Breast epithelium (tissue), 4 donors: Measurements from ENCODE around the gene SKIL. TPM values are rescaled to one million over a fixed set of nuclear protein-coding genes. Genes with fewer than 3 reads are reported as not detected.

Source experiments
- DNase-seq, 2 donors: peaks; one replicate each; pipeline ENCODE4 v3.0.0-alpha.2; 2019; ENCODE audit warnings: low spot score in 2 of 2
- H3K27ac ChIP-seq, 2 donors: fragments of 200-600 bp; sonication (generic) in 1 of 2; one replicate each; pipeline ENCODE4 v1.5.1; 2016 to 2019; ENCODE audit warnings: mild to moderate bottlenecking in 1 of 2
- H3K27me3 ChIP-seq, 2 donors: fragments of 200-600 bp; sonication (generic) in 1 of 2; one replicate each; pipeline versions ENCODE4 v1.5.1 to v1.6.0; 2017 to 2019; ENCODE audit warnings: control low read depth in 1 of 2, mild to moderate bottlenecking in 1 of 2
- H3K36me3 ChIP-seq: fragments of 200-600 bp; one replicate; pipeline ENCODE4 v1.5.1; 2019
- H3K4me1 ChIP-seq, 2 donors: fragments of 200-600 bp; sonication (generic); one replicate each; pipeline ENCODE4 v1.5.1; 2016 to 2019; ENCODE audit warnings: control low read depth in 1 of 2
- H3K4me3 ChIP-seq, 3 donors: fragments of 200-600 bp; sonication (generic); 1 replicate in 2 of 3; 2 replicates in 1 of 3; pipeline ENCODE4 v1.5.1; 2016 to 2019; ENCODE audit warnings: mild to moderate bottlenecking in 3 of 3, moderate library complexity in 2 of 3
- H3K9me3 ChIP-seq, 2 donors: fragments of 200-600 bp; sonication (generic) in 1 of 2; one replicate each; pipeline ENCODE4 v1.5.1; 2016 to 2019; ENCODE audit warnings: control low read depth in 1 of 2
- CTCF ChIP-seq, 3 donors: fragments of 450-650 bp; IDR thresholded peaks; one replicate each; pipeline ENCODE4 v1.5.1; 2016 to 2017; ENCODE audit warnings: antibody characterized with exemption in 3 of 3, mild to moderate bottlenecking in 3 of 3, moderate library complexity in 3 of 3
- POLR2A ChIP-seq: fragments of 450-650 bp; IDR thresholded peaks from one replicate; pipeline ENCODE4 v1.6.1; 2016; ENCODE audit warnings: antibody characterized with exemption, mild to moderate bottlenecking, moderate library complexity
- POLR2AphosphoS5 ChIP-seq, 3 donors: sonication (generic); formaldehyde crosslinking; IDR thresholded peaks; one replicate each; pipeline ENCODE4 v1.6.1; 2017; ENCODE audit warnings: antibody characterized with exemption in 3 of 3
- intact Hi-C: fragments of 100-400 bp; cut with DNase I; formaldehyde crosslinking; loops from one replicate; pipeline ENCODE4 v1.15.1; 2023; ENCODE audit warnings: low total_unique reads
- total RNA-seq, 3 donors: library from RNA; depleted of rRNA; stranded (reverse); fragments of >200 nt; gene quantifications; one replicate each; pipeline ENCODE4 v1.1.0, GENCODE V29; 2016

SKIL gene
- total RNA-seq, 3 donors from 2014 or later: 37.0 to 64.5 (median 53.1) TPM

GRCh38 chr3:170437176-170437575, 79.7 kb downstream of the SKIL start:
- Histone ChIP-seq H3K27ac (no peak overlapping the region), H3K9me3 (no peaks in the 10 kb centered on the region), H3K36me3 (no peaks in the 10 kb centered on the region), H3K27me3 (no peaks in the 10 kb centered on the region), H3K4me3 (no peak overlapping the region), H3K4me1 (no peaks in the 10 kb centered on the region)
- TF ChIP-seq CTCF (IDR thresholded peaks at IDR 0.05) (no peak), POLR2AphosphoS5 (IDR thresholded peaks at IDR 0.05) (no peak), POLR2A (no peak)
- no peak for DNase-seq
- intact Hi-C loops: no loop called here

- H3K27ac ChIP-seq: no peak overlapping the region
- no peak for DNase-seq
- H3K27me3 ChIP-seq: no peaks in the 10 kb centered on the region
- no peak overlapping the region for H3K4me3 ChIP-seq
- H3K9me3 ChIP-seq: no peaks in the 10 kb centered on the region
- H3K4me1 ChIP-seq: no peaks in the 10 kb centered on the region
- intact Hi-C loops: no loop called here
- no peaks in the 10 kb centered on the region for H3K36me3 ChIP-seq
- TF ChIP-seq POLR2A (no peak), POLR2AphosphoS5 (IDR thresholded peaks at IDR 0.05) (no peak), CTCF (IDR thresholded peaks at IDR 0.05) (no peak)
Measured at GRCh38 chr3:170437696-170438407, 80.3 kb downstream of the SKIL start.

- DNase-seq: no peak
- no peak for TF ChIP-seq POLR2AphosphoS5 (IDR thresholded peaks at IDR 0.05)
- TF ChIP-seq POLR2A: no peak
- TF ChIP-seq CTCF (IDR thresholded peaks at IDR 0.05): no peak
- intact Hi-C loops: no loop called here
Measured at GRCh38 chr3:170438836-170439235, 81.3 kb downstream of the SKIL start.

GRCh38 chr3:170440344-170440743, 82.8 kb downstream of the SKIL start:
- intact Hi-C loops: no loop called here
- Histone ChIP-seq H3K27ac (peak overlapping the region in 1 of 2 donors; percentile 52), H3K9me3 (no peaks in the 10 kb centered on the region), H3K36me3 (no peaks in the 10 kb centered on the region), H3K4me1 (no peaks in the 10 kb centered on the region), H3K4me3 (no peak overlapping the region), H3K27me3 (no peaks in the 10 kb centered on the region)
- no peak for DNase-seq
- TF ChIP-seq CTCF (IDR thresholded peaks at IDR 0.05) (no peak), POLR2AphosphoS5 (IDR thresholded peaks at IDR 0.05) (no peak), POLR2A (no peak)

More at GRCh38 chr3:170438836-170439235, 81.3 kb downstream of the SKIL start:
- Histone ChIP-seq H3K9me3 (no peaks in the 10 kb centered on the region), H3K4me3 (no peak overlapping the region), H3K4me1 (no peaks in the 10 kb centered on the region), H3K27ac (no peak overlapping the region), H3K36me3 (no peaks in the 10 kb centered on the region), H3K27me3 (no peaks in the 10 kb centered on the region)

- H3K9me3 ChIP-seq: no peaks in the 10 kb centered on the region
- no peak for TF ChIP-seq POLR2A
- no peak for TF ChIP-seq CTCF (IDR thresholded peaks at IDR 0.05)
- no peak for TF ChIP-seq POLR2AphosphoS5 (IDR thresholded peaks at IDR 0.05)
- intact Hi-C loops: no loop called here
- H3K27ac ChIP-seq: no peak overlapping the region
- no peak for DNase-seq
- no peaks in the 10 kb centered on the region for H3K27me3 ChIP-seq
- H3K4me3 ChIP-seq: no peak overlapping the region
- H3K36me3 ChIP-seq: no peaks in the 10 kb centered on the region
- H3K4me1 ChIP-seq: no peaks in the 10 kb centered on the region
Measured at GRCh38 chr3:170441412-170441811, 83.9 kb downstream of the SKIL start.
